H1 (cell line): ENCODE results near the gene RCAN2. TPM values are rescaled to one million over a fixed set of nuclear protein-coding genes. Genes with fewer than 3 reads are reported as not detected.

Source experiments
- CTCF ChIA-PET: fragments of 300-600 bp; sonication (Branson Sonifier 250); formaldehyde crosslinking; loops from one replicate; lab custom pipeline; 2021; ENCODE audit not compliant: partially characterized antibody; lab: Charles Lee
- POLR2A ChIA-PET: fragments of 300-600 bp; sonication (Branson Sonifier 250); formaldehyde crosslinking; loops from one replicate; lab custom pipeline; 2021; ENCODE audit warnings: inconsistent platforms; ENCODE audit not compliant: partially characterized antibody; lab: Charles Lee
- DNase-seq, 2 experiments: peaks; one replicate each; pipeline versions ENCODE4 v3.0.0 to v3.0.0-alpha.2; 2010 to 2022; ENCODE audit warnings: low spot score in 2 of 2, low read depth in 1 of 2, mixed read lengths in 1 of 2
- FAIRE-seq: peaks from 2 replicates; lab custom pipeline; 2011; peaks lifted over from hg19 to GRCh38; lab: Jason Lieb, UNC
- H2AFZ ChIP-seq: 2 replicates; pipeline ENCODE4 v1.8.1; 2012; ENCODE audit warnings: low read length, inconsistent platforms
- H2AK5ac ChIP-seq: 2 replicates; pipeline ENCODE4 v1.6.1; 2013; ENCODE audit warnings: low read depth, low read length
- H2BK120ac ChIP-seq: replicated peaks from 2 replicates; pipeline ENCODE3; 2013; ENCODE audit warnings: low read depth, low read length, inconsistent platforms
- H2BK12ac ChIP-seq: 2 replicates; pipeline ENCODE4 v1.6.1; 2013; ENCODE audit warnings: low read depth, low read length
- H2BK15ac ChIP-seq: 2 replicates; pipeline ENCODE4 v1.6.1; 2013; ENCODE audit warnings: low read length
- H2BK20ac ChIP-seq: 2 replicates; pipeline ENCODE4 v1.6.1; 2013; ENCODE audit warnings: low read length
- H2BK5ac ChIP-seq: 2 replicates; pipeline ENCODE4 v1.6.1; 2013; ENCODE audit warnings: low read depth, low read length
- H3K14ac ChIP-seq: 2 replicates; pipeline ENCODE4 v1.6.1; 2013; ENCODE audit warnings: inconsistent platforms; ENCODE audit not compliant: insufficient read length
- H3K18ac ChIP-seq: 2 replicates; pipeline ENCODE4 v1.6.1; 2013; ENCODE audit warnings: low read length; ENCODE audit errors: extremely low read depth
- H3K23ac ChIP-seq: 2 replicates; pipeline ENCODE4 v1.6.1; 2013; ENCODE audit warnings: inconsistent platforms; ENCODE audit not compliant: insufficient read length
- H3K23me2 ChIP-seq: 2 replicates; pipeline ENCODE4 v1.6.1; 2013; ENCODE audit warnings: low read depth, low read length
- H3K27ac ChIP-seq: 2 replicates; pipeline ENCODE4 v1.6.1; 2011; ENCODE audit warnings: low read depth, low read length, inconsistent platforms
- H3K27me3 ChIP-seq, 4 experiments: replicated peaks in 1 of 4; 1 replicate in 1 of 4; 2 replicates in 3 of 4; pipeline versions ENCODE4 v1.6.1 to v1.8.1; 2011 to 2013; ENCODE audit warnings: low read length in 3 of 4, mild to moderate bottlenecking in 3 of 4, inconsistent platforms in 2 of 4, mixed read lengths in 2 of 4, moderate library complexity in 1 of 4; ENCODE audit not compliant: control insufficient read depth in 3 of 4, insufficient read depth in 3 of 4; ENCODE audit errors: extremely low read depth in 1 of 4
- H3K36me3 ChIP-seq, 4 experiments: 2 replicates each; pipeline versions ENCODE4 v1.6.1 to v1.8.1; 2011 to 2013; ENCODE audit warnings: mild to moderate bottlenecking in 4 of 4, low read length in 3 of 4, moderate library complexity in 2 of 4, control low read depth in 1 of 4, inconsistent platforms in 1 of 4; ENCODE audit not compliant: insufficient read depth in 4 of 4, control insufficient read depth in 2 of 4
- H3K4ac ChIP-seq: replicated peaks from 2 replicates; pipeline ENCODE3; 2013; ENCODE audit warnings: low read length, low read depth, mixed read lengths, inconsistent platforms; ENCODE audit not compliant: insufficient read length
- H3K4me1 ChIP-seq, 4 experiments: replicated peaks in 1 of 4; 1 replicate in 1 of 4; 2 replicates in 3 of 4; pipeline versions ENCODE4 v1.6.1 to v1.8.1; 2011 to 2013; ENCODE audit warnings: low read length in 3 of 4, inconsistent platforms in 2 of 4, mixed read lengths in 1 of 4; ENCODE audit not compliant: insufficient read depth in 4 of 4, control insufficient read depth in 3 of 4
- H3K4me2 ChIP-seq, 2 experiments: 2 replicates each; pipeline versions ENCODE4 v1.6.1 to v1.8.1; 2011 to 2013; ENCODE audit warnings: low read depth in 2 of 2, low read length in 2 of 2, control low read depth in 1 of 2, inconsistent platforms in 1 of 2, mild to moderate bottlenecking in 1 of 2; ENCODE audit not compliant: insufficient read depth in 1 of 2
- H3K4me3 ChIP-seq, 4 experiments: fragments of 200-600, 300-600 bp in 1 of 4; sonication (generic), shearing (Covaris generic), sonication (Bioruptor Twin) in 1 of 4; 2 replicates each; pipeline versions ENCODE4 v1.5.1 to v1.8.1; 2011 to 2016; ENCODE audit warnings: low read length in 4 of 4, low read depth in 3 of 4, control low read depth in 2 of 4, inconsistent platforms in 2 of 4, mild to moderate bottlenecking in 2 of 4, mixed read lengths in 1 of 4, moderate library complexity in 1 of 4; ENCODE audit not compliant: insufficient read depth in 2 of 4; ENCODE audit errors: extremely low read depth in 1 of 4
- H3K56ac ChIP-seq: replicated peaks from 2 replicates; pipeline ENCODE3; 2013; ENCODE audit warnings: low read depth, mild to moderate bottlenecking, mixed read lengths, low read length, inconsistent platforms; ENCODE audit not compliant: insufficient read length
- H3K79me1 ChIP-seq: 2 replicates; pipeline ENCODE4 v1.6.1; 2013; ENCODE audit warnings: low read depth, low read length, control low read depth
- H3K79me2 ChIP-seq, 2 experiments: 2 replicates each; pipeline versions ENCODE4 v1.6.1 to v1.8.1; 2012 to 2013; ENCODE audit warnings: low read length in 2 of 2, mild to moderate bottlenecking in 2 of 2, inconsistent platforms in 1 of 2; ENCODE audit not compliant: insufficient read depth in 2 of 2, control insufficient read depth in 1 of 2
- H3K9ac ChIP-seq, 4 experiments: replicated peaks in 1 of 4; 1 replicate in 1 of 4; 2 replicates in 3 of 4; pipeline versions ENCODE4 v1.6.1 to v1.8.1; 2011 to 2013; ENCODE audit warnings: low read depth in 3 of 4, low read length in 3 of 4, control low read depth in 2 of 4, mild to moderate bottlenecking in 2 of 4, moderate library complexity in 2 of 4, inconsistent platforms in 1 of 4; ENCODE audit errors: extremely low read depth in 1 of 4
- H3K9me3 ChIP-seq, 2 experiments: 2 replicates each; pipeline versions ENCODE4 v1.6.1 to v1.8.1; 2012 to 2013; ENCODE audit warnings: mild to moderate bottlenecking in 2 of 2, moderate library complexity in 2 of 2, control low read depth in 1 of 2, inconsistent platforms in 1 of 2, low read depth in 1 of 2, low read length in 1 of 2, mixed read lengths in 1 of 2; ENCODE audit not compliant: insufficient read depth in 2 of 2
- H4K20me1 ChIP-seq, 2 experiments: replicated peaks in 1 of 2; 2 replicates each; pipeline versions ENCODE3 to v1.8.1; 2011 to 2013; ENCODE audit warnings: inconsistent platforms in 2 of 2, low read length in 2 of 2, mild to moderate bottlenecking in 1 of 2; ENCODE audit not compliant: insufficient read depth in 2 of 2, control insufficient read depth in 1 of 2
- H4K5ac ChIP-seq: 2 replicates; pipeline ENCODE4 v1.6.1; 2013; ENCODE audit warnings: low read length, low read depth, mixed read lengths, inconsistent platforms; ENCODE audit not compliant: insufficient read length
- H4K8ac ChIP-seq: 2 replicates; pipeline ENCODE4 v1.8.0; 2013; ENCODE audit warnings: mild to moderate bottlenecking, moderate library complexity, low read length, inconsistent platforms; ENCODE audit not compliant: insufficient read depth; ENCODE audit errors: extremely low read depth
- H4K91ac ChIP-seq: replicated peaks from 2 replicates; pipeline ENCODE3; 2013; ENCODE audit warnings: low read length, mixed read lengths, inconsistent platforms; ENCODE audit not compliant: insufficient read length
- CREB1 ChIP-seq: IDR thresholded peaks from 2 replicates; pipeline ENCODE4 v1.6.1; 2012; ENCODE audit warnings: inconsistent platforms
- CTBP2 ChIP-seq: IDR thresholded peaks from 2 replicates; pipeline ENCODE4 v1.7.0; 2011; ENCODE audit warnings: borderline replicate concordance, mild to moderate bottlenecking, moderate library complexity, mixed read lengths, low read length; ENCODE audit not compliant: insufficient read depth, insufficient read length
- EGR1 ChIP-seq: IDR thresholded peaks from 2 replicates; pipeline ENCODE4 v1.6.1; 2011; ENCODE audit warnings: low read depth, low read length, borderline replicate concordance
- MAFK ChIP-seq: IDR thresholded peaks from 2 replicates; pipeline ENCODE4 v1.6.1; 2012; ENCODE audit warnings: low read depth, mild to moderate bottlenecking, improper control_type of control experiment, low read length
- POLR2AphosphoS5 ChIP-seq: IDR thresholded peaks from 2 replicates; pipeline ENCODE4 v1.6.1; 2011; ENCODE audit warnings: low read depth, low read length
- TAF1 ChIP-seq: IDR thresholded peaks from 2 replicates; pipeline ENCODE4 v1.6.1; 2011; ENCODE audit warnings: mild to moderate bottlenecking, low read depth, low read length
- polyA plus RNA-seq, 7 experiments: library from polyadenylated mRNA; depleted of rRNA in 3 of 7; stranded (reverse) in 5 of 7; unstranded in 2 of 7; fragments of >200 nt in 5 of 7; fragments of 200-250 nt in 2 of 7; gene quantifications; 1 replicate in 5 of 7; 2 replicates in 1 of 7; 4 replicates in 1 of 7; pipeline versions ENCODE4 v1.2.1 to v1.2.3, GENCODE V29; 2011 to 2013; ENCODE audit warnings: missing spikeins in 2 of 7, mixed read lengths in 2 of 7
- total RNA-seq: library from RNA; stranded (reverse); fragmentation: NEBNext Ultra II Directional; extraction: Animal tissue kit (Norgen Biotek cat#: 25700); gene quantifications from 2 replicates; pipeline ENCODE4 v1.2.1, GENCODE V29; 2021
- TF ChIP-seq, protein P1 (sequence below), 3 experiments: IDR thresholded peaks; 1 replicate in 2 of 3; 2 replicates in 1 of 3; pipeline versions ENCODE4 v1.5.1 to v1.6.1; 2011; ENCODE audit warnings: low read length in 3 of 3, mild to moderate bottlenecking in 3 of 3, inconsistent platforms in 2 of 3, low read depth in 1 of 3, moderate library complexity in 1 of 3; ENCODE audit not compliant: insufficient read depth in 1 of 3; ENCODE audit errors: control extremely low read depth in 1 of 3
- TF ChIP-seq, protein P2 (sequence below): IDR thresholded peaks from 2 replicates; pipeline ENCODE4 v1.6.1; 2012; ENCODE audit warnings: inconsistent platforms
- TF ChIP-seq, protein P3 (sequence below): IDR thresholded peaks from 2 replicates; pipeline ENCODE4 v1.6.1; 2011; ENCODE audit warnings: low read length, improper control_type of control experiment

Gene RCAN2
- total and polyA plus RNA-seq, 2 of the 8 experiments (the other 6 are each of a cell fraction or from before 2014, with no cell fraction given) = 5.0 to 8.5 TPM

DNA sequence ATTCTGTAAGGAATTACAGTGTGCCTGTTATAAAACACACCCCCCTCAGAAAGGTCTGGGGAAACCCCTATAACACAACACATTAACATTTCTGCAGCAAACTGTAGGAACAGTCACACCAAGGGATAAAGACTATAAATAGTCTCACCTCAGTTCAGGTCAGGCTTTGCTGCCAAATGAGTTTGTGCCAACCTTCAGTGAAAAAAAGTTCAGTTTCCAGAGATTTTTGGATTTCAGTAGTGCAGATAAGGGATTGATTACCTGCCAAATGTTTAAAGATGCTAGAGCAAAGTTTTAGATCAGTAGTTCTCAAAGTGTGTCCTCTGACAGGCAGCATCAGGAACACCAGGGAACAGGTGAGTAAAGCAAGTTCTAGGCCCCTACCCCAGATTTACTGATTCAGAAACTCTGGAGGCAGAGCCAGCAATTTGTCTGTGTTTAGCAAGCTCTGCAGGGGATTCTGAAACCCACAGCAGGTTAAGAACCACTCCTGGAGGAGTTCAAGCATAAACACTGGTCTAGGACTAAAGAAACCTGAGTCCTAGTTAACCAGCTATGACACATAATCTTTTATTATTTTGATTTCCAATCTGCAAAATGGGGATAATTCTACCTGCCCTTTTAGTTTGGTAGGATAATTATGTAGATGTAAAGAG, 111.0 kb downstream of the RCAN2 start:
- CTCF ChIA-PET = no interaction called here
- Histone ChIP-seq H3K23me2 (peaks cover 2% of the 10 kb centered on the region; the same call in 1 of the 2 replicates), H3K56ac (no peak overlapping the region), H2BK15ac (no peak overlapping the region), H2BK5ac (no peak overlapping the region), H3K79me2 (no peaks in the 10 kb centered on the region), H4K91ac (no peak overlapping the region), H3K9me3 (no peaks in the 10 kb centered on the region), H3K4me1 (0 out of 7 replicates have a peak, but pooled peaks cover 0 to 3% (median under 1%) of the 10 kb centered on the region in 4 experiments), H3K14ac (no peak overlapping the region), H3K4me2 (no peak overlapping the region), H4K5ac (no peak overlapping the region), H3K27ac (no peak overlapping the region), H3K23ac (no peak overlapping the region), H2AFZ (no peak overlapping the region), H3K79me1 (no peaks in the 10 kb centered on the region), H2AK5ac (no peak overlapping the region), H2BK20ac (no peak overlapping the region), H2BK12ac (no peak overlapping the region), H3K9ac (no peak overlapping the region), H4K8ac (no peak overlapping the region), H3K4me3 (no peak overlapping the region), H3K18ac (no peak overlapping the region), H2BK120ac (no peak overlapping the region), H3K4ac (no peak overlapping the region), H3K36me3 (no peaks in the 10 kb centered on the region), H3K27me3 (no peaks in the 10 kb centered on the region), H4K20me1 (peaks cover 0 to 1% of the 10 kb centered on the region in 2 experiments)
- FAIRE-seq (no peak), DNase-seq (no peak)
- POLR2A ChIA-PET = no interaction called here
- TF ChIP-seq, protein P1, sequence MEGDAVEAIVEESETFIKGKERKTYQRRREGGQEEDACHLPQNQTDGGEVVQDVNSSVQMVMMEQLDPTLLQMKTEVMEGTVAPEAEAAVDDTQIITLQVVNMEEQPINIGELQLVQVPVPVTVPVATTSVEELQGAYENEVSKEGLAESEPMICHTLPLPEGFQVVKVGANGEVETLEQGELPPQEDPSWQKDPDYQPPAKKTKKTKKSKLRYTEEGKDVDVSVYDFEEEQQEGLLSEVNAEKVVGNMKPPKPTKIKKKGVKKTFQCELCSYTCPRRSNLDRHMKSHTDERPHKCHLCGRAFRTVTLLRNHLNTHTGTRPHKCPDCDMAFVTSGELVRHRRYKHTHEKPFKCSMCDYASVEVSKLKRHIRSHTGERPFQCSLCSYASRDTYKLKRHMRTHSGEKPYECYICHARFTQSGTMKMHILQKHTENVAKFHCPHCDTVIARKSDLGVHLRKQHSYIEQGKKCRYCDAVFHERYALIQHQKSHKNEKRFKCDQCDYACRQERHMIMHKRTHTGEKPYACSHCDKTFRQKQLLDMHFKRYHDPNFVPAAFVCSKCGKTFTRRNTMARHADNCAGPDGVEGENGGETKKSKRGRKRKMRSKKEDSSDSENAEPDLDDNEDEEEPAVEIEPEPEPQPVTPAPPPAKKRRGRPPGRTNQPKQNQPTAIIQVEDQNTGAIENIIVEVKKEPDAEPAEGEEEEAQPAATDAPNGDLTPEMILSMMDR (IDR thresholded peaks at IDR 0.05; ENCODE audit: control extremely low read depth in 1 of 3, insufficient read depth in 1 of 3, low read depth in 1 of 3, low read length in 3 of 3) = no peak
- no peak for TF ChIP-seq EGR1
- no peak for TF ChIP-seq CTBP2
- no peak for TF ChIP-seq TAF1
- TF ChIP-seq MAFK = no peak
- TF ChIP-seq POLR2AphosphoS5 = no peak
- no peak for TF ChIP-seq CREB1
- TF ChIP-seq, protein P2, sequence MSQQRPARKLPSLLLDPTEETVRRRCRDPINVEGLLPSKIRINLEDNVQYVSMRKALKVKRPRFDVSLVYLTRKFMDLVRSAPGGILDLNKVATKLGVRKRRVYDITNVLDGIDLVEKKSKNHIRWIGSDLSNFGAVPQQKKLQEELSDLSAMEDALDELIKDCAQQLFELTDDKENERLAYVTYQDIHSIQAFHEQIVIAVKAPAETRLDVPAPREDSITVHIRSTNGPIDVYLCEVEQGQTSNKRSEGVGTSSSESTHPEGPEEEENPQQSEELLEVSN = no peak
- TF ChIP-seq, protein P3, sequence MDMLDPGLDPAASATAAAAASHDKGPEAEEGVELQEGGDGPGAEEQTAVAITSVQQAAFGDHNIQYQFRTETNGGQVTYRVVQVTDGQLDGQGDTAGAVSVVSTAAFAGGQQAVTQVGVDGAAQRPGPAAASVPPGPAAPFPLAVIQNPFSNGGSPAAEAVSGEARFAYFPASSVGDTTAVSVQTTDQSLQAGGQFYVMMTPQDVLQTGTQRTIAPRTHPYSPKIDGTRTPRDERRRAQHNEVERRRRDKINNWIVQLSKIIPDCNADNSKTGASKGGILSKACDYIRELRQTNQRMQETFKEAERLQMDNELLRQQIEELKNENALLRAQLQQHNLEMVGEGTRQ = no peak
